PC-3 (cell line): ENCODE measurements around the gene LMO7.

Source experiments
- EZH2 ChIP-seq: fragments of 300-600 bp; sonication (generic); IDR thresholded peaks from one replicate; pipeline ENCODE4 v1.6.1; 2017; ENCODE audit warnings: antibody characterized with exemption, mild to moderate bottlenecking, low read length; ENCODE audit not compliant: unreplicated experiment
- EZH2phosphoT487 ChIP-seq: fragments of 300-600 bp; sonication (generic); IDR thresholded peaks from 2 replicates; pipeline ENCODE4 v1.6.1; 2018; ENCODE audit warnings: mild to moderate bottlenecking, antibody characterized with exemption, low read length, borderline replicate concordance
- TF ChIP-seq, protein P1 (sequence below): fragments of 300-600 bp; sonication (generic); conservative IDR thresholded peaks from 2 replicates; pipeline ENCODE4 v1.5.1; 2017; ENCODE audit warnings: antibody characterized with exemption, low read depth, mild to moderate bottlenecking, low read length

DNA sequence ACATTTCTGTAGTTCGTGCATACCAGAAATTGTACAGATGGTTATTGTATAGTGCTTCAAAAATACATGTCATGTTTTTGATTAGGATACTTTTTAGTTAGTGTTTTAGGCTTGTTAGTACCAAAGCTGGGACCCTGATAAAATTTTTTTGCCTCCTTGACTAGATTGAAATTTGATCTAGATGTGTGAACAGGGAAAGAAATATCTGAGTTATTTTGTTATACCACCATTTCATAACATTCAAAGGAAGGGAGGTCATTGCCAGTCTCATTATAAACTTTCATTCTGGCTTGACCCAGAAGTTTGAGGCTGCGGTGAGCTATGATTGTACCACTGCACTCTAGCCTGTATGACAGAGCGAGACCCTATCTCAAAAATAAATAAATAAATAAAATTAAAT is 9.0 kb downstream of the LMO7 start:
- TF ChIP-seq, protein P1, sequence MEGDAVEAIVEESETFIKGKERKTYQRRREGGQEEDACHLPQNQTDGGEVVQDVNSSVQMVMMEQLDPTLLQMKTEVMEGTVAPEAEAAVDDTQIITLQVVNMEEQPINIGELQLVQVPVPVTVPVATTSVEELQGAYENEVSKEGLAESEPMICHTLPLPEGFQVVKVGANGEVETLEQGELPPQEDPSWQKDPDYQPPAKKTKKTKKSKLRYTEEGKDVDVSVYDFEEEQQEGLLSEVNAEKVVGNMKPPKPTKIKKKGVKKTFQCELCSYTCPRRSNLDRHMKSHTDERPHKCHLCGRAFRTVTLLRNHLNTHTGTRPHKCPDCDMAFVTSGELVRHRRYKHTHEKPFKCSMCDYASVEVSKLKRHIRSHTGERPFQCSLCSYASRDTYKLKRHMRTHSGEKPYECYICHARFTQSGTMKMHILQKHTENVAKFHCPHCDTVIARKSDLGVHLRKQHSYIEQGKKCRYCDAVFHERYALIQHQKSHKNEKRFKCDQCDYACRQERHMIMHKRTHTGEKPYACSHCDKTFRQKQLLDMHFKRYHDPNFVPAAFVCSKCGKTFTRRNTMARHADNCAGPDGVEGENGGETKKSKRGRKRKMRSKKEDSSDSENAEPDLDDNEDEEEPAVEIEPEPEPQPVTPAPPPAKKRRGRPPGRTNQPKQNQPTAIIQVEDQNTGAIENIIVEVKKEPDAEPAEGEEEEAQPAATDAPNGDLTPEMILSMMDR: no peak
- no peak for TF ChIP-seq EZH2
- no peak for TF ChIP-seq EZH2phosphoT487
